ENCODE results near the gene KRT1.
A peak's percentile ranks its signal among the peaks of the same experiment; 100 is the strongest.

Gene KRT1

DNA sequence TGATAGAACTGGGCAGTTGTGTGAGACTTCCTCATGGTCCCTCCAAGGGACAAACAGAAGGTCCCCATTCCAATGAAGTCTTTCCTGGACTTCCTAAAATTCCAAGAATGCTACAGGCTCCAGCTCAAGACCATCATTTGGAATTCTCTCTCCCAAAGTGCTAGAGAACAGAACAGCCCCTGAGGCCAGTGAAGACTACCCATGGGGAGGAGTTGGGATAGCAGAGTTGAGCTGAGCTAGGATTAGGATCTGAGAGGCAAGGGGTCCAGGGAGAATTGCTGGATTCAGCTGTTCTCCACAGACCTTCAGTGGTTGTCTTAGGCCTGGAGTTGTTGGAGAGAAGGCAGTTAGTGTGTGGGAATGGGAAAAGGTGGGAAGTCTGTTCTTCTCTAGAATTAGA, 10.8 kb downstream of the KRT1 start:
- TF ChIP-seq GATA1 (IDR thresholded peaks at IDR 0.05; ENCODE audit: low read depth, low read length): no peak
- no peak for TF ChIP-seq POLR2A (IDR thresholded peaks at IDR 0.05; ENCODE audit: low read length)
- no peak for DNase-seq

GRCh38 chr12:52667931-52668330, 12.3 kb downstream of the KRT1 start:
- DNase-seq: no peak
- TF ChIP-seq GATA1 (IDR thresholded peaks at IDR 0.05; ENCODE audit: low read depth, low read length) (no peak), POLR2A (IDR thresholded peaks at IDR 0.05; ENCODE audit: low read length) (no peak)

DNA sequence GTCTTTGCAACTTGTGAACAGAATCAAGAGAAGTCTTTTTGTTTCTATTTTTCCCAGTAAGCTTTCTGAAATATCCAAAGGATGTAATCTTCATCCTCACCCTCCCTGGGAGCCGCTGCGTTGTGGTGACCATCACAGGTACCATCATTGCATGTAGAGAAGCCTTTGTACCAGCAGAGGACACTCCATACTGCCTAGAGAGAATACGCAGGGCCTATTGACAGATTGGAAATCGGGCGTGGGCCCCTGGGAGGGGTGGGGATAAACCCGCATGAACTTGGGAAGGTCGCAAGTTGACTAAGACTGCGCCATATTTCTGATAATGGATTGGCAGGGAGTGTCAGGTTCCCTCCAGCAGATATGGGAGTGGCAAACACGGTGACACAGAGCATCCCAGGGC, 12.7 kb downstream of the KRT1 start:
- DNase-seq: peak; percentile 19 to 23
- TF ChIP-seq POLR2A (IDR thresholded peaks at IDR 0.05; ENCODE audit: low read length) (no peak), GATA1 (IDR thresholded peaks at IDR 0.05; ENCODE audit: low read depth, low read length) (no peak)

GRCh38 chr12:52666471-52666870, 13.7 kb downstream of the KRT1 start:
- DNase-seq: no peak
- TF ChIP-seq GATA1 (IDR thresholded peaks at IDR 0.05; ENCODE audit: low read depth, low read length) (no peak), POLR2A (IDR thresholded peaks at IDR 0.05; ENCODE audit: low read length) (no peak)

GRCh38 chr12:52663420-52663819, 16.8 kb downstream of the KRT1 start:
- DNase-seq: no peak

GRCh38 chr12:52662918-52663229, 17.3 kb downstream of the KRT1 start:
- DNase-seq: no peak
- TF ChIP-seq POLR2A (IDR thresholded peaks at IDR 0.05; ENCODE audit: low read length) (no peak), GATA1 (IDR thresholded peaks at IDR 0.05; ENCODE audit: low read depth, low read length) (no peak)

More at GRCh38 chr12:52663420-52663819, 16.8 kb downstream of the KRT1 start:
- TF ChIP-seq POLR2A (IDR thresholded peaks at IDR 0.05; ENCODE audit: low read length) (no peak), GATA1 (IDR thresholded peaks at IDR 0.05; ENCODE audit: low read depth, low read length) (no peak)

- TF ChIP-seq GATA1 (IDR thresholded peaks at IDR 0.05; ENCODE audit: low read depth, low read length): peak; percentile 50
- TF ChIP-seq POLR2A (IDR thresholded peaks at IDR 0.05; ENCODE audit: low read length): peak; percentile 69
- DNase-seq: peak; percentile 95 to 98
These were observed 17.9 kb downstream of the KRT1 start for GRCh38 chr12:52662093-52662917.

DNA sequence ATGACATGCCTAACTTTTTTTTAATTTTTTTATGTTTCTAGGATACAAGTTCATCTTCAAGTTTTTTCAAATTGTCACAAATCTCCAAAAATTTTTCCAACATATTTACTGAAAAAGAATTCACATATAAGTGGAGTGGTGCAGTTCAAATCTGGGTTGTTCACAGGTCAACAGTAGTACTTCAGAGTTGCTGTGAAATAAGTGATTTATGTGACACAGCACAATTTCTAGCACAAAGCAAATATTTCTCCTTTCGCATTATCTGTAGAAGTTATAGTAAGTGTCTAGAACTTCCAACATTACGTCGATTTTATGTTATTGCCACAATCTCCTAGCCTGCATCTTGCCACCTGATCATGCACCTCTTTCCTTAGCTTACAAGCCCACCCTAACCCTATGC, 18.5 kb downstream of the KRT1 start:
- TF ChIP-seq GATA1 (IDR thresholded peaks at IDR 0.05; ENCODE audit: low read depth, low read length) (no peak), POLR2A (IDR thresholded peaks at IDR 0.05; ENCODE audit: low read length) (no peak)
- peak; percentile 61 to 76 for DNase-seq

- peak; percentile 88 to 94 for DNase-seq
- no peak for TF ChIP-seq POLR2A (IDR thresholded peaks at IDR 0.05; ENCODE audit: low read length)
- no peak for TF ChIP-seq GATA1 (IDR thresholded peaks at IDR 0.05; ENCODE audit: low read depth, low read length)
These were observed 19.2 kb downstream of the KRT1 start for GRCh38 chr12:52660934-52661499.

DNA sequence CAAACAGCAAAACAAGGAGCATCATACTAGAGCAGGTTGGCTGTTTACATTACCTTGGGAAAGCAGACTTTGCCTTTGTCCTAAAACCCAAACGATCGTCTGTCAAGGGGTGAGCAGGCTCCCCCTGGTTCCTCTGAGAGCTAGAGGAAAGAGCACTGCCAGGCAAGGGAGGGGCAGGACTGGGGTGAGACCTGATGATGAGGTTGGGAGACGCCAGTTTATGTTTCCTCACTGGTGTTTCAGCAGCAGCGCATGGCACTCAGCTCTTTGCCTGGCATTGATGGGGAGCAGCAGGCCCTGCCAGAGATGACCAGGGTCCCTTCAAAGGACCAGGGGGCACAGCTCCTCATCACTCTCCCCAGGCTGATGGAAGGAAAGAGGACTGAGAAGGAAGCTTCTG, 20.3 kb downstream of the KRT1 start:
- TF ChIP-seq GATA1 (IDR thresholded peaks at IDR 0.05; ENCODE audit: low read depth, low read length) (no peak), POLR2A (IDR thresholded peaks at IDR 0.05; ENCODE audit: low read length) (no peak)

DNA sequence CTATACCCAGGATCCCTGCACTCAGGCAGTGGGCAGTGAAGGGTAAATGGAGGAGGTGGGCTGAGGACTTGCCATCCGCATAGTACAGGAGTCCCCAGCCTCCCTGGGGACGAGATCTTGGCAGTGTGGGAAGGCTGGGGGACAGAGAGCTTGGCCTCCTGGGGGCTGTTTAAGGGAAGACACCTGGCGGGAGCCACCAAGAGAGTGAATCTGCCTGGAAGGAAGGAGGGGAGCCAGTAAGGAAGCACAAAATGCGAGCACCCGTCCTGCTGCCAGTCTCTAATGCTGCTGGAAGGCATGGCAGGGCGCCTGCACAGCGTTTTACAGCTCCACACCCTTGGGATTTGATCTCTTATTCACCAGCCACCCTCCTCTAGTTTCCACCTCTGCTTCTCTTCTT, 20.8 kb downstream of the KRT1 start:
- TF ChIP-seq POLR2A (IDR thresholded peaks at IDR 0.05; ENCODE audit: low read length): no peak
- TF ChIP-seq GATA1 (IDR thresholded peaks at IDR 0.05; ENCODE audit: low read depth, low read length): no peak
- no peak for DNase-seq

More for the DNA sequence above, 20.3 kb downstream of the KRT1 start:
- peak in 1 of 2 experiments; percentile 56 for DNase-seq

DNA sequence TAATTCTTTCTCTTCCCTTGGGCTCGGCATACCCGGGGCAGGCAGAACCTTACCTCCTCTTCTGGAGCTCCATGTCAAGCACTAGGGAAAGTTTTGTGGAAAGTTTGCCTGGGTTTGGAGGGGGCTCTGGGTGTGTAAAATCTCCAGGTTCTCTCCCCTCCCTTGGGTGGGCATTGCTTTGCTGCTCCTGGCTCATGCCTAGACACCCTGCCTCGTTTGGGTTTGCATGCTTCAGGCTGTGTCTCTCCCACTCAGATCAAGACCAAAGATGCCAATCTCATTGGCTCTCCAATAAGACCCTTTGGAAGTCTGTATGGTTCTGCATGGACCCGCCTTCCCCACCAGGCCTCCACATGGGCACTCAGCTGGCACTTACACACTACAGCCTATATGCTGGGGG, 22.0 kb downstream of the KRT1 start:
- TF ChIP-seq POLR2A (IDR thresholded peaks at IDR 0.05; ENCODE audit: low read length): no peak
- TF ChIP-seq GATA1 (IDR thresholded peaks at IDR 0.05; ENCODE audit: low read depth, low read length): no peak
- no peak for DNase-seq

DNA sequence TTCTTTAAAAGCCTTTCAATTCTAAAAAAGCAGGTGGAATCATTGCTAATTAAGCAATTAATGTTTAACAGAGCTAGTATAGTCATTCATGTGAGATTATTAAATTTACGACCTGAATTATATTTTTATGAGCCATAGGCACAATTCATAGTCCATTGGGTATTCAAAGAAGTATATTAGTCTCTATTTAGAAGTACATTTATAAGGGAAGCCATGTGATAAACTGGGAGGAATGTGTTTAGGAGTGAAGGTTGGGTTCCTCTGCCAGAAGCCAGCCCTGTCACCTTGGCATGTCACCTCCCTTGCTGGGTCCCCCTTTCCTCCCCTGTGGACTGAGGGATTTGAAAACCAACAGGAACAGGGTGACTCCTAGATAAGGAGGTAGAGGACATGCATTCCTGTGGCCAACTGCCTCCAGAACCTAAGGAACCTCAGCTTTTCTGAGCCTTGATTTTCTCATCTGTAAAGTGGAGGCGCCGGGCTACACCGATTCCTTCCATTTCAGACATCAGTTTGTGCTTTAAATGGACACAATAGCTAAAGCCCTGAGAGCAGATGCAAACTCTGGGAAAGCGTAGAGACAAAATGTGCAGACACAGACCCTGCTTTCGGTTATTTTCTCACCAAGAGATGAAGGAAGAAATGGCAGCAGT, 22.8 kb downstream of the KRT1 start:
- TF ChIP-seq POLR2A (IDR thresholded peaks at IDR 0.05; ENCODE audit: low read length) (no peak), GATA1 (IDR thresholded peaks at IDR 0.05; ENCODE audit: low read depth, low read length) (no peak)
- no peak for DNase-seq

- DNase-seq: no peak
- no peak for TF ChIP-seq POLR2A (IDR thresholded peaks at IDR 0.05; ENCODE audit: low read length)
- no peak for TF ChIP-seq GATA1 (IDR thresholded peaks at IDR 0.05; ENCODE audit: low read depth, low read length)
These were observed 23.6 kb downstream of the KRT1 start for GRCh38 chr12:52656616-52657015.

Measured in erythroblast (primary cell).